ENCODE measurements around the gene GNB1L. TPM values are rescaled to one million over a fixed set of nuclear protein-coding genes. Genes with fewer than 3 reads are reported as not detected.

The GNB1L gene
- total and polyA plus RNA-seq, 2 donors (not counting 1 experiment from before 2014, with no cell fraction given): 6.6 to 12.1 TPM

GRCh38 chr22:19879643-19879991, 24.9 kb upstream of the GNB1L start:
- intact Hi-C loops (cut with micrococcal nuclease): no loop called here
- Histone ChIP-seq H4K20me1 (ENCODE audit: control insufficient read depth, insufficient read depth, low read length, poor library complexity, severe bottlenecking) (no peaks in the 10 kb centered on the region), H3K4me2 (replicated peaks; ENCODE audit: low read depth, low read length, poor library complexity, severe bottlenecking) (no peak overlapping the region), H3K4me3 (ENCODE audit: control extremely low read depth in 1 of 5, extremely low read depth in 1 of 5, insufficient read depth in 1 of 5, low read depth in 2 of 5, low read length in 4 of 5) (no peak overlapping the region), H3K4me1 (ENCODE audit: control insufficient read depth in 2 of 2, insufficient read depth in 2 of 2, low read length in 2 of 2) (no peaks in the 10 kb centered on the region), H3K9ac (ENCODE audit: low read length) (no peak overlapping the region), H3K36me3 (replicated peaks in 1 of 2; ENCODE audit: control extremely low read depth in 1 of 2, control insufficient read depth in 1 of 2, extremely low read depth in 1 of 2, insufficient read depth in 2 of 2, low read length in 1 of 2) (no peaks in the 10 kb centered on the region), H3K27ac (ENCODE audit: low read length in 2 of 2) (no peak overlapping the region), H3K27me3 (replicated peaks in 1 of 4; ENCODE audit: control extremely low read depth in 1 of 4, control insufficient read depth in 3 of 4, insufficient read depth in 4 of 4, low read length in 3 of 4) (no peaks in the 10 kb centered on the region), H3K79me2 (ENCODE audit: control insufficient read depth, insufficient read depth, low read length) (no peaks in the 10 kb centered on the region), H2AFZ (ENCODE audit: insufficient read depth, low read depth, low read length, poor library complexity, severe bottlenecking) (no peak overlapping the region), H3K9me3 (ENCODE audit: control extremely low read depth in 1 of 3, control insufficient read depth in 2 of 3, insufficient read depth in 1 of 3, low read length in 2 of 3) (no peaks in the 10 kb centered on the region)
- POLR2A ChIA-PET: no interaction called here
- no peak overlapping the region for H3K4me3 Mint-ChIP-seq
- CTCF ChIA-PET: interaction anchor here (0.5 kb wide), 1 partner anchor 149 kb away, joined by 3 read pairs; no protein-coding TSS in a partner anchor
- H3K27me3 Mint-ChIP-seq: no peaks in the 10 kb centered on the region
- no peaks in the 10 kb centered on the region for H3K4me1 Mint-ChIP-seq
- WGBS (ENCODE audit: insufficient coverage): 94% methylated on average over 4 of the region's 4 CpGs
- no peaks in the 10 kb centered on the region for H3K9me3 Mint-ChIP-seq (ENCODE audit: insufficient read depth)
- DNase-seq: no peak
- no peak overlapping the region for H3K27ac Mint-ChIP-seq
- TF ChIP-seq EZH2 (IDR thresholded peaks at IDR 0.05; ENCODE audit: borderline replicate concordance, insufficient read depth, low read depth, low read length, poor library complexity, severe bottlenecking): no peak
- ATAC-seq (ENCODE audit: low read depth): no peak

- Histone ChIP-seq H3K27ac (ENCODE audit: low read length in 2 of 2) (no peak overlapping the region), H2AFZ (ENCODE audit: insufficient read depth, low read depth, low read length, poor library complexity, severe bottlenecking) (no peak overlapping the region), H4K20me1 (ENCODE audit: control insufficient read depth, insufficient read depth, low read length, poor library complexity, severe bottlenecking) (no peaks in the 10 kb centered on the region), H3K36me3 (replicated peaks in 1 of 2; ENCODE audit: control extremely low read depth in 1 of 2, control insufficient read depth in 1 of 2, extremely low read depth in 1 of 2, insufficient read depth in 2 of 2, low read length in 1 of 2) (no peaks in the 10 kb centered on the region), H3K4me1 (ENCODE audit: control insufficient read depth in 2 of 2, insufficient read depth in 2 of 2, low read length in 2 of 2) (no peaks in the 10 kb centered on the region), H3K79me2 (ENCODE audit: control insufficient read depth, insufficient read depth, low read length) (no peaks in the 10 kb centered on the region), H3K27me3 (replicated peaks in 1 of 4; ENCODE audit: control extremely low read depth in 1 of 4, control insufficient read depth in 3 of 4, insufficient read depth in 4 of 4, low read length in 3 of 4) (no peaks in the 10 kb centered on the region), H3K9me3 (ENCODE audit: control extremely low read depth in 1 of 3, control insufficient read depth in 2 of 3, insufficient read depth in 1 of 3, low read length in 2 of 3) (no peaks in the 10 kb centered on the region), H3K4me2 (replicated peaks; ENCODE audit: low read depth, low read length, poor library complexity, severe bottlenecking) (no peak overlapping the region), H3K9ac (ENCODE audit: low read length) (no peak overlapping the region), H3K4me3 (ENCODE audit: control extremely low read depth in 1 of 5, extremely low read depth in 1 of 5, insufficient read depth in 1 of 5, low read depth in 2 of 5, low read length in 4 of 5) (no peak overlapping the region)
- ATAC-seq (ENCODE audit: low read depth) (no peak), DNase-seq (no peak)
- H3K4me3 Mint-ChIP-seq: no peak overlapping the region
- POLR2A ChIA-PET: no interaction called here
- no peaks in the 10 kb centered on the region for H3K9me3 Mint-ChIP-seq (ENCODE audit: insufficient read depth)
- intact Hi-C loops (cut with micrococcal nuclease): no loop called here
- 98% methylated on average over 8 of the region's 13 CpGs for WGBS (ENCODE audit: insufficient coverage)
- H3K4me1 Mint-ChIP-seq: no peaks in the 10 kb centered on the region
- TF ChIP-seq CTCF (IDR thresholded peaks at IDR 0.05) (no peak), EZH2 (IDR thresholded peaks at IDR 0.05; ENCODE audit: borderline replicate concordance, insufficient read depth, low read depth, low read length, poor library complexity, severe bottlenecking) (no peak)
- H3K27me3 Mint-ChIP-seq: no peaks in the 10 kb centered on the region
- no peak overlapping the region for H3K27ac Mint-ChIP-seq
- CTCF ChIA-PET: interaction anchor here (0.5 kb wide), 1 partner anchor 149 kb away, joined by 3 read pairs; no protein-coding TSS in a partner anchor
Observed at GRCh38 chr22:19879246-19879570, 24.5 kb upstream of the GNB1L start.

Measured in B cell (primary cell).